ENCODE measurements around the gene PCDHGB4.
A peak's percentile ranks its signal among the peaks of the same experiment; 100 is the strongest.

DNA sequence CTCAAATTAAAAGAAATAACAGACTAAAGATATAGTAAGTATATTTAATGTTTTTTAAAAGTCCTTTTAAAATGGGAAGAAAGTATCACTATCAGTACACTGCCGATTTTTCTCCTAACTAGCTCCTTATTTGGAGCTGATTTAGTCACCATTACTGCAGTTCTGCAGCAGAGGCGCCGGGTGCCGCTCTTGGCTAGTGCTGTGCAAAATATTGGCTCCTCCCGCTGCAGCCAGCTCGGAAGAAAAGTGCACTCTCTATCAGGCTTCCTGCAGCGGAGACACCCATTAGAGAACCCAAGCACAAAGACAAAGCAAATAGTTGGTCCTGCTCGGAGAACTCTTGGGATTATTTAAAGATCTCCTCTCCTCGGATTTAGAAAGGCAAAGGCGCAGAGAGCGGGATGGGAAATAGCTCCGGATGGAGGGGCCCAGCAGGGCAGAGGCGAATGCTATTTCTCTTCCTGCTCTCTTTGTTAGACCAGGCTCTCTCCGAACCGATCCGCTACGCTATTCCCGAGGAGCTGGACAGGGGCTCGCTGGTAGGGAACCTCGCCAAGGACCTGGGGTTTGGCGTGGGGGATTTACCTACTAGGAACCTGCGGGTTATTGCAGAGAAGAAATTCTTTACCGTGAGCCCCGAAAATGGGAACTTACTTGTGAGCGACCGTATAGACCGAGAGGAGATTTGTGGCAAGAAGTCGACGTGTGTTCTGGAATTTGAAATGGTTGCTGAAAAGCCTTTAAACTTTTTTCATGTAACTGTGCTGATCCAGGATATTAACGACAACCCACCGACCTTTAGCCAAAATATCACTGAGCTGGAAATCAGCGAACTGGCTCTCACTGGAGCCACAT, 17.3 kb upstream of the PCDHGB4 start, which contains the start of gene PCDHGB3:
- TF ChIP-seq POLR2A (IDR thresholded peaks at IDR 0.05) (no peak), CTCF (IDR thresholded peaks at IDR 0.05) (peak in 1 of 4 experiments; percentile 21)
